Bronchial epithelial cell (primary cell): ENCODE results near the gene SLC17A6. TPM values are rescaled to one million over a fixed set of nuclear protein-coding genes. Genes with fewer than 3 reads are reported as not detected.
A peak's percentile ranks its signal among the peaks of the same experiment; 100 is the strongest.

Experiments used
- DNase-seq: peaks from one replicate; pipeline ENCODE4 v3.0.0-alpha.2; 2010; ENCODE audit warnings: low read depth
- FAIRE-seq: peaks from 2 replicates; lab custom pipeline; 2011; peaks lifted over from hg19 to GRCh38; lab: Jason Lieb, UNC
- H3K27me3 ChIP-seq: 2 replicates; pipeline ENCODE4 v1.5.1; 2011; ENCODE audit warnings: low read length; ENCODE audit not compliant: control insufficient read depth, insufficient read depth
- H3K36me3 ChIP-seq: 2 replicates; pipeline ENCODE4 v1.5.1; 2011; ENCODE audit warnings: low read length; ENCODE audit not compliant: control insufficient read depth, insufficient read depth
- H3K4me3 ChIP-seq: 2 replicates; pipeline ENCODE4 v1.5.1; 2011; ENCODE audit warnings: mild to moderate bottlenecking, low read depth, low read length, control low read depth
- total RNA-seq: library from RNA; depleted of rRNA; stranded (reverse); fragments of >200 nt; gene quantifications from 2 replicates; pipeline ENCODE4 v1.2.1, GENCODE V29; 2014
- TF ChIP-seq, protein P1 (sequence below): IDR thresholded peaks from 2 replicates; pipeline ENCODE4 v1.5.1; 2011; ENCODE audit warnings: mild to moderate bottlenecking, moderate library complexity, low read length, control low read depth, inconsistent platforms; ENCODE audit not compliant: insufficient read depth, severe bottlenecking

SLC17A6 gene
- total RNA-seq, 1 donor from 2014 or later, result not detected

DNA sequence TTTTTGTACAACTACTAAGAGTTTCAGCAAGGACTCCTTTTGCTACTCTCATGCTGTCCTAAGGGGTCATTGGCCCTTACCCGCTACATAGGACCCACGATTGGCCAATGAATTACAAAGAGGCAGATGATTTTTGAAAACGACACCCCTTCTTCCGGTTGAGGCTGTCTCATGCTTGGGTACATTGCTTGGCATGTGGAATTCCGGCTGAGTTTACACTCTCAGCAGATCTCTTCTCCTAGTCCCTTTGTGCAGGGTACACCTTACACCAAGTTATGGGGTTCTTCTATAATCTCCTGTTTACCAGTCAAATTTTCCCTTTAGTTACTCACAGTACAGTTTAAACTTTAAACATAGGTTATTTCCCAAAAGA lies 52.1 kb downstream of the SLC17A6 start:
- no peaks in the 10 kb centered on the region for H3K27me3 ChIP-seq
- DNase-seq (no peak), FAIRE-seq (no peak)
- TF ChIP-seq, protein P1, sequence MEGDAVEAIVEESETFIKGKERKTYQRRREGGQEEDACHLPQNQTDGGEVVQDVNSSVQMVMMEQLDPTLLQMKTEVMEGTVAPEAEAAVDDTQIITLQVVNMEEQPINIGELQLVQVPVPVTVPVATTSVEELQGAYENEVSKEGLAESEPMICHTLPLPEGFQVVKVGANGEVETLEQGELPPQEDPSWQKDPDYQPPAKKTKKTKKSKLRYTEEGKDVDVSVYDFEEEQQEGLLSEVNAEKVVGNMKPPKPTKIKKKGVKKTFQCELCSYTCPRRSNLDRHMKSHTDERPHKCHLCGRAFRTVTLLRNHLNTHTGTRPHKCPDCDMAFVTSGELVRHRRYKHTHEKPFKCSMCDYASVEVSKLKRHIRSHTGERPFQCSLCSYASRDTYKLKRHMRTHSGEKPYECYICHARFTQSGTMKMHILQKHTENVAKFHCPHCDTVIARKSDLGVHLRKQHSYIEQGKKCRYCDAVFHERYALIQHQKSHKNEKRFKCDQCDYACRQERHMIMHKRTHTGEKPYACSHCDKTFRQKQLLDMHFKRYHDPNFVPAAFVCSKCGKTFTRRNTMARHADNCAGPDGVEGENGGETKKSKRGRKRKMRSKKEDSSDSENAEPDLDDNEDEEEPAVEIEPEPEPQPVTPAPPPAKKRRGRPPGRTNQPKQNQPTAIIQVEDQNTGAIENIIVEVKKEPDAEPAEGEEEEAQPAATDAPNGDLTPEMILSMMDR, result no peak
- H3K4me3 ChIP-seq, result no peak overlapping the region
- H3K36me3 ChIP-seq, result no peaks in the 10 kb centered on the region

DNA sequence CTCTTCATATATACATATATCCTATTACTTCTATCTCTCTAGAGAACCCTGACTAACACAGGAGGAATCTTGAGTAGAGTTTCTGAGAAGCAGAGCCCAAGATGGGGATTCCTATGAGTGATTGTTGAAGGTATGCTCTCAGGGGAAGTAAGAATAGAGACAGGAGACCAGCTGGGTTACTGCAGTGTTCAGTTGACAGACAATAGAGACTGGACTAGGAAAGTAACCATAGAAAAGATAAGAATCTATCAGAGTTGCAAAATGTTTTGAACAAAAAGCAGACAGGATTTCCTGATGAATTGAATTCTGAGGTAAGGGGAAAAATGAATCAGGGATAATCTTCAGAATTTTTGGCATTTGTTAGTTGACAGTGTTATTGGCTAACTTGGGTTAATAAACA lies 54.4 kb downstream of the SLC17A6 start:
- no peak for FAIRE-seq
- H3K27me3 ChIP-seq, result no peaks in the 10 kb centered on the region
- peak; percentile 7 for DNase-seq
- no peaks in the 10 kb centered on the region for H3K36me3 ChIP-seq
- H3K4me3 ChIP-seq, result no peak overlapping the region
- TF ChIP-seq, protein P1, result no peak

DNA sequence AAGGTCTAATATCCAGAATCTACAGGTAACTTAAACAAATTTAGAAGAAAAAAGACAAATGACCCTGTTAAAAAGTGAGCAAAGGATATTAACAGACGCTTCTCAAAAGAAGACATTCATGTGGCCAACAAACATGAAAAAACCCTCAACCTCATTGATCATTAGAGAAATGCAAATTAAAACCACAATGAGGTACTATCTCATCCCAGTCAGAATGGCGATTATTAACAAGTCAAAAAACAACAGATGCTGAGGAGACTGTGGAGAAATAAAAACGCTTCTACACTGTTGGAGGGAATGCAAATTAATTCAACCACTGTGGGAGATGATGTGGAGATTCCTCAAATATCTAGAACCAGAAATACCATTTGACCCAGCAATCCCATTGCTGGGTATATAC lies 67.2 kb downstream of the SLC17A6 start:
- no peaks in the 10 kb centered on the region for H3K27me3 ChIP-seq
- TF ChIP-seq, protein P1, result no peak
- DNase-seq, result no peak
- FAIRE-seq, result no peak
- H3K4me3 ChIP-seq, result no peak overlapping the region
- no peaks in the 10 kb centered on the region for H3K36me3 ChIP-seq

DNA sequence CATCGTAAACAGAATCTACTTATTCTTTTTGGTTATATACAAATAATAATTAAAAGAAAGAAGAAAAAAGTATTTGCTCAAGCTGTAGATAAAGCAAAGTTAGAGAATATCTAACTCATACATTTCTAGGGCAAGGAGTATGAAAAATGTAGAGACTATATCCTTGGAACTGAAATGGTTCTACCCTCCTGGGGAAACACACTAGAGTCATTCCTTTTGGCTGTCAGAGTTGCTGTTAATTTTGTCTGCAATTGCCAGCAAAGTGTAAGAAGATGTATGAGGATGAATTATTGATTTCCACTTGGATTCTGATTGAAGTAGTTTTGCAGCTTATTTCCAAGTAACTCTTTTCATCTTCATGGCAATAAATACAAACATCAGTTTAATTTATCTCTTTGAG lies 69.1 kb downstream of the SLC17A6 start:
- TF ChIP-seq, protein P1, result no peak
- Histone ChIP-seq H3K36me3 (no peaks in the 10 kb centered on the region), H3K27me3 (no peaks in the 10 kb centered on the region), H3K4me3 (no peak overlapping the region)
- FAIRE-seq, result no peak
- no peak for DNase-seq

DNA sequence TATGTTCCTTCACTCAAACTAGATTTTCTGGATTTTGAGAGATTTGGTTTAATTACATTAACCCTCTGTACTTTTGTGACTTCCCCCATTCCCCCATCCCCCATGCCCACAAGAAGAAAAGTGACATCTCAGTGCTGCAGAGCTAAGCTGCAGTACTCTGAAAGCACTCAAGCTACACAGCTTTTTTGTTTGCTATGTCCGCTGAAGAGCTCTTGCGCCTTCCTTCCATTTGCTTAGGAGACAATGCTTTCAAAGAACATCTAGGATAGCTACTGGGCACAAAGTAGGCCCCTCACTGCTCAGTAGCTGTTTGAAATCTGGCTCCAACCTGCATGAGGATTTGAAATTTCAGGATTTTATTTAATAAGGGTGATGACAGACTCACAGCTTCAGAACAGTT lies 69.7 kb downstream of the SLC17A6 start:
- no peaks in the 10 kb centered on the region for H3K36me3 ChIP-seq
- H3K4me3 ChIP-seq, result no peak overlapping the region
- TF ChIP-seq, protein P1, result no peak
- FAIRE-seq (no peak), DNase-seq (no peak)
- no peaks in the 10 kb centered on the region for H3K27me3 ChIP-seq

DNA sequence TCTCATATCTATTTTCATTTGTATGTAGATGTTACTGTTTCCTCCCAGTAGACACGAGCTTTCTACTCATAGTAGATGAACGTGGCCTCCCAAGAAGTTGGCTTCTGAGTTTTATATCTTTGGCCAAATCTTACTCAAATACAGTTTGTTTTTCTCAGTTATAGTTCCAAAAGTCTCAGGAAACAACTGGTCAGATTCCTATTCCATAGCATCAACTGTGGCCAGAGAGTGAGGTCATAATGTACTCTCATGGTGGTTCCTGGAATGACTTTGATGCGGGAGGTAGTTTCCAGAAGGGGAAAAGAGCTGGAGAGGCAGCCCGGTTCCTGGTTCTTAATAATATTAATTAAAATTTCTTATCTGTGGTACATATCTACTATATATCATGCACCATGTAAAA lies 77.3 kb downstream of the SLC17A6 start:
- TF ChIP-seq, protein P1, result no peak
- no peak for FAIRE-seq
- Histone ChIP-seq H3K27me3 (no peaks in the 10 kb centered on the region), H3K4me3 (no peak overlapping the region), H3K36me3 (no peaks in the 10 kb centered on the region)
- no peak for DNase-seq
